Measurements from ENCODE around the gene FCER1G.

GRCh38 chr1:161187311-161187710 lies 27.8 kb upstream of the FCER1G start:
- no peak for TF ChIP-seq CTCF (IDR thresholded peaks at IDR 0.05)
- no peak for TF ChIP-seq POLR2A (IDR thresholded peaks at IDR 0.05)
